AG04450 (cell line): ENCODE data around the gene MCC. TPM values are rescaled to one million over a fixed set of nuclear protein-coding genes. Genes with fewer than 3 reads are reported as not detected.

Experiments used
- CTCF ChIA-PET: fragments of 300-600, 350-600 bp; formaldehyde crosslinking; extraction: SDS; loops from one replicate; lab custom pipeline; 2022; ENCODE audit warnings: antibody characterized with exemption, inconsistent platforms; lab: Charles Lee
- POLR2A ChIA-PET: fragments of 350-600 bp; formaldehyde crosslinking; extraction: SDS; loops from one replicate; lab custom pipeline; 2021; ENCODE audit warnings: antibody characterized with exemption, inconsistent platforms; lab: Yijun Ruan, JAX
- DNase-seq: peaks from one replicate; pipeline ENCODE4 v3.0.0-alpha.2; 2011; ENCODE audit warnings: low read depth, low spot score
- H3K27ac ChIP-seq: one replicate; pipeline ENCODE4 v1.5.1; 2012; ENCODE audit warnings: low read depth, low read length, control low read depth
- H3K27me3 ChIP-seq: one replicate; pipeline ENCODE4 v1.6.0; 2012; ENCODE audit warnings: low read length; ENCODE audit not compliant: control insufficient read depth, insufficient read depth
- H3K4me3 ChIP-seq: 2 replicates; pipeline ENCODE4 v1.5.1; 2011; ENCODE audit warnings: mild to moderate bottlenecking, low read depth, low read length, control low read depth
- H3K9me3 ChIP-seq: 2 replicates; pipeline ENCODE4 v1.5.1; 2012; ENCODE audit warnings: low read length; ENCODE audit not compliant: control insufficient read depth, insufficient read depth
- CTCF ChIP-seq: IDR thresholded peaks from 2 replicates; pipeline ENCODE4 v1.5.1; 2011; ENCODE audit warnings: low read depth, low read length, control low read depth, inconsistent platforms
- polyA plus RNA-seq: library from polyadenylated mRNA; depleted of rRNA; stranded (reverse); fragments of >200 nt; gene quantifications from 2 replicates; pipeline ENCODE4 v1.2.3, GENCODE V29; 2011

The MCC gene
- polyA plus RNA-seq, 1 experiment, result 17.5 TPM

- Histone ChIP-seq H3K4me3 (no peak overlapping the region), H3K27me3 (peaks cover 3% of the 10 kb centered on the region), H3K27ac (no peak overlapping the region), H3K9me3 (no peaks in the 10 kb centered on the region)
- ChIA-PET POLR2A (no interaction called here), CTCF (interaction anchor here (1.6 kb wide), 1 partner anchor 226 kb away, joined by 3 read pairs; no protein-coding TSS in a partner anchor)
- TF ChIP-seq CTCF, result no peak
- DNase-seq, result no peak
Measured at GRCh38 chr5:113153512-113154097, 334.6 kb downstream of the MCC start.

DNA sequence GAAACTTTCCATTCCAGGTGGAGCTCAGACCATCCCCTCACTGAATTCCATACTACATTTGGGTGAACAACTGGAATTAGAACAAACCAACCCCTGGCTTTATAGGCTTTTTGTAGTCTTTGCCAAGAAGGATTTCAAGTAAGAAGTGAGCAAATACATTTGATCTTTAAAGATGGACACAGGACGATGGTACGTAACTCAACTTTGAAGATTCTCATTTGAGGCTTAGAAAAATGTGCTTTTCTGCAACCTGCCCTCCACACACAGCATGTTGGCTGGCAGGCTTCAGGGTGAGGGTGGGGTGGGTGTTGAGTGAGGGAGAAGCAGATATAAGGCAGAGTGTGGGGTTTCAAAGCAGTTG, 335.9 kb downstream of the MCC start:
- Histone ChIP-seq H3K27ac (no peak overlapping the region), H3K4me3 (no peak overlapping the region), H3K27me3 (peaks cover 3% of the 10 kb centered on the region), H3K9me3 (no peaks in the 10 kb centered on the region)
- no peak for DNase-seq
- TF ChIP-seq CTCF, result no peak
- ChIA-PET POLR2A (no interaction called here), CTCF (no interaction called here)

- no peak for DNase-seq
- no peak overlapping the region for H3K27ac ChIP-seq
- no peaks in the 10 kb centered on the region for H3K9me3 ChIP-seq
- H3K27me3 ChIP-seq, result peaks cover 3% of the 10 kb centered on the region
- POLR2A ChIA-PET, result no interaction called here
- no peak overlapping the region for H3K4me3 ChIP-seq
- no peak for TF ChIP-seq CTCF
- CTCF ChIA-PET, result no interaction called here
Measured at GRCh38 chr5:113151641-113152379, 336.4 kb downstream of the MCC start.

DNA sequence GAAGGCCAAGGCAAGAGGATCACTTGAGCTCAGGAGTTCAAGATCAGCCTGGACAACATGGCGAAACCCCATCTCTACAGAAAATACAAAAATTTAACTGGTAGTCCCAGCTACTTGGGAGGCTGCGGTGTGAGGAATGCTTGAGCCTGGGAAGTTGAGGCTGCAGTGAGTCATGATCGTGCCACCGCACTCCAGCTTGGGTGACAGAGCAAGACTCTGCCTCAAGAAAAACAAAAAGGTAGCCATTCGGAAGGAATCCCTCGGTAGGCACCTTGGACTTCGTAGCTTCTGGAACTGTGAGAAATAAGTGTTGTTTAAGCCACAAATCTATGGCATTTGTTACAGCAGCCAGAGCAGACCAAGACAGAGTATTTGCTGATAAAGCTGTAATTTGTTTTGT, 337.4 kb downstream of the MCC start:
- TF ChIP-seq CTCF, result no peak
- CTCF ChIA-PET, result no interaction called here
- POLR2A ChIA-PET, result no interaction called here

DNA sequence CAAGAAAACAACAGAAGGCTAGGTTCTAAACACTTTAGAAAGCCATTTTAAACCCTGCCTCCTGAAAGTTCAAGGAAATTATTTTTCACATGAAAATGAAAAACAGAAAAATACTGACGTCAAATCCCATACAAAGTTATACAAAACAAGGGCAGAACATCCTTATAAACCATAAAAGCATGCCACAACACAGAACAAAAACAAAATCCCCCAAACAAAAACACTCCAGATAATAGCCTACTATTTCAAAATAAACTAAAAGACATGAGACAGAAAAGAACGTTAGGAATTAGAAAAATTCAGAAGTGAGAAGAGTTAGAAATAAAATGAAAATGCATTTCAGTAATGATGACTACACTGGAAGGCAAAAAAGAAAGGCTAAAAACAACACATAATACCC, 338.0 kb downstream of the MCC start:
- H3K4me3 ChIP-seq, result no peak overlapping the region
- H3K9me3 ChIP-seq, result no peaks in the 10 kb centered on the region
- DNase-seq, result no peak
- H3K27ac ChIP-seq, result no peak overlapping the region
- peaks cover 3% of the 10 kb centered on the region for H3K27me3 ChIP-seq
- CTCF ChIA-PET, result no interaction called here
- no peak for TF ChIP-seq CTCF
- POLR2A ChIA-PET, result no interaction called here

More for the DNA sequence above, 337.4 kb downstream of the MCC start:
- H3K27me3 ChIP-seq, result peaks cover 3% of the 10 kb centered on the region
- no peak overlapping the region for H3K4me3 ChIP-seq
- DNase-seq, result no peak
- H3K27ac ChIP-seq, result no peak overlapping the region
- no peaks in the 10 kb centered on the region for H3K9me3 ChIP-seq
